Vein endothelial cell (primary cell): ENCODE measurements around the gene SLC5A9. TPM values are rescaled to one million over a fixed set of nuclear protein-coding genes. Genes with fewer than 3 reads are reported as not detected.

ENCODE experiments used
- total RNA-seq: library from RNA; depleted of rRNA; stranded (reverse); fragments of >200 nt; gene quantifications from 2 replicates; pipeline ENCODE4 v1.2.3, GENCODE V29; 2012

SLC5A9 gene
- not detected in 2 replicates for total RNA-seq

GRCh38 chr1:48222501-48223242 is at the start of gene SLC5A9:
Gene SLC5A9, plus strand, starts transcription at chr1:48222716. Its CDS starts 21 bp downstream, at chr1:48222737.

Other genes with a start within 250 kb of the SLC5A9 start
- gene TRABD2B, start 225.3 kb upstream of the SLC5A9 start, total RNA-seq, result under 0.01 TPM in 1 of 2 replicates, not detected in the other
- gene SPATA6, start 249.5 kb downstream of the SLC5A9 start, total RNA-seq, result 1.3 and 1.5 TPM in 2 replicates